GM19395 (cell line): ENCODE data around the gene UGT1A9.

Experiments
- ATAC-seq: cut with Tn5 transposase; IDR thresholded peaks from one replicate; pipeline ENCODE4 v1.9.1; 2021; ENCODE audit warnings: mild to moderate bottlenecking, moderate library complexity; ENCODE audit not compliant: unreplicated experiment

UGT1A9 gene

DNA sequence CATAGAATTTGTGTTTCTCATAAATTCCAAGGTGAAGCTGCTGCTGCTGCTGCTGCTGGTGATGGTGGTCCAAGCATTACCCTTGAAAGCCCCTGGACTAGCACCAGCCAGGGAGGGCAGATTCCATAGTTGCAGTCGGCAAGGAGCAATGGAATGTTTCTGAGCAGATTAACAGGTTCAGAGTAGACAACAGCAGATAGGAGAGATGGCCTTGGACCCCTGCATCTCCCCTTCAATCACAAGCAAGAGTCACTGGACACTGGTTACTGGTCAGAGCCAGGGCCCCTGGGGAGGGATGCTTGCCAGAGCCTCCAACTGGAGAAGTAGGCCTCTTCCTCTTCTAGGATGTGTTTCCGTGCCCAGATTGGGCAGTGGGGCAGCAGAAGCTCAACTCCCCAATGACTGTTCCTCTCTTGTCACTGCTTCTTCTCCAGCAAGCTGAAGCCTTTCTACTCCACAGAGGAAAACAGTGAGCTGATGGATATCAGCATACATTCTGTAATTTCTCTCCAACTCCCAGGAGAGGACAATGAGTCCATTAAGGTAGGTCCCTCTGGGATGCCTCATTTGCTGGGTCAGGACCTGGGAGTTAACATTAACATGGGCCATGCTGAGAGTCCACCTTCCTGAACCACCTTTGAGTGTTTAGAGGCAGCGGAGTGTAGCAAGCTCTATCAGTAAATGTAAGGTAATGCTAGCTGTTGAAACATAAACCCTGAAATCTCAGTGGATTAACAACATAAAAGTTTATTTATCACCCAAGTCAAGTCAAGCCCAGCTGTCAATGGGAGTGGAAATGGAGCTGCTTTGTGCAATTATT lies 141.7 kb downstream of the UGT1A9 start:
- no peak for ATAC-seq

DNA sequence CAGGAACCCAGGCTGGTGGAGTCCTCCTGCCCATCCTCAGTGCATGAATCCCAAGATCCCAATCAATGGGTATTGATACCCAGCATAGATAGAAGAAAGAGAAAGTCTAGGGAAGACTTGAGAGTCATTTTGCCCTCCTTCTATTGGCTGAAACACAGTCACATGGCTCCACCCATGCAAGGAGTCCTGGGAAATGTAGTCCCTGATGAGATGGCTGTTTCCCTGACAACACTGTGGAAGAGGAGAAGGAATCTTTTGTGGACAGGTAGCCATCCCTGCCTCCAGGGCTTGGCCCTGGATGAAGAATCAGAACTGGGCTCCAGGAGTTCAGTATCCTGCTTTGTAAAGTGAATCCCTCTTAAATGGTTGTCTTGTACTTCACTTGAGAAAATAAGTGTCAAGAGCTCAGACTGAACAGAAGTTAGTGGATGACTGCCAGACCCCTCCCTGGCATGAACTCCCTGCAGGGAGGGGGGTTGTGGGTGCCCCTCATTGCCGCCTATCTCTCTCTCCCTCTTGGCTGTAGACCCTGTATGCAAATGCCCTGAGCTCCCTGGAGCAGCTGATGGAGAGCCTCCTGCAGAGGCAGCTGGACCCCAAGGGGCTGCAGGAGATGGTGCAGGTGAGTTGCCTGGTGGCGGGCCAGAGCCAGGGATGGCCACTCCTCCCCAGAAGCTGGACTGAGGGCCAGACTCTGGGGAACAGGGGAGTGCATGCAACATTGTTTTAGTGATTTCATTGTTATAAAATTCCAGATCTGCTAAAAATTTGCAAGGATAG lies 142.5 kb downstream of the UGT1A9 start:
- ATAC-seq = no peak

DNA sequence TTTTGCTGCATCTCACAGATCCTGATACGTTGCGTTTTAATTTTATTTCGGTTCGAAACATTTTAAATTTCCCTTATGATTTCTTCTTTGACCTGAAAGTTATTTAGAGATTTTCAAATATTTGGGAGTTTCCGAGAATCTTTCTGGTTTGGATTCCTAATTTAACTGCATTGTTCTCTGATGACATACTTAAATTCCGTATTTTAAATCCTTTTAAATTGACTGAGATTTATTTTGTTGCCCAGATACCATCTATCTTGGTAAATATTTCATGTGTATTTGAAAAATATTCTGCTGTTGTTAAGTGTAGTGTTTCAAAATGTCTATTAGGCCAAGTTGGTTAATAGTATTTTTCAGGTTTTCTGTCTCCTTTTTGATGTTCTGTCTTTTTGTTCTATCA lies 144.2 kb downstream of the UGT1A9 start:
- ATAC-seq = no peak

DNA sequence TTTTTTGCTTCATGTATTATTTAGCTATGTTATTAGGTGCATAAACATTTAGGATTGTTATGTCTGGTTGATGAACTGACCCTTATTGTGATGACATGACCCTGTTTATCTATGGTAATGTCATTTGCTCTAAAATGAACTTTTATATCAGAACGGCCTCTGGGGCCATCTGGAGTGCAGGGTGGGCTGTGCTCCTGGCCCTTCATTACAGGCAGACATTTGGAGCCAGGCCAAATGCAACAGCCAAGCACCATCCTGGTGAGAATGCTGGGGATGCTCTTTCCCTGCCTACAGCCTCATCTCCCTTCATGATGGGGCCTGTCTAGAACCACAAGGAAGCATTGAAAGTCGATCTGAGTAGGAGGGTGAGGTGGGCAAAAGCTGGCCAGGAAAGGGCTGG lies 144.6 kb downstream of the UGT1A9 start:
- no peak for ATAC-seq

DNA sequence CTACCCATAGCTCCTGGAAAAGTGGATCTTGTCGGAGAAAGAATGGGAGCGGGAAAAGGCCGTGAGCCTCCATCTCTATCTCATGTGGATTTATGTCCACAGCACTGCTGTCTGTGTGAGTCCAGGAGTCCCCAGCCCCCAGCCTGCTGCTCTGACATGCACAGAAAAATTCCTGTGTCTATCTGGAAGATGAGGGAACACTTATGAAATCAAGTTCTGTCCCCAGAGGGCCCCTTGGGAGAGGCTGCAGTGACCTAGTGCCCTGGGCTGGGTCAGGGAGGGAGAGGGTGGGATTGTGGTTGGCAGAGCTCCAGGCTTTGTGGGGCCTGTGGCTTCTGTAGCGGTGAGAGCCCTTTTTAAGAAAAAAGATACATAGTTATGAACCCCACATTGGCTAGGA lies 145.1 kb downstream of the UGT1A9 start:
- no peak for ATAC-seq

DNA sequence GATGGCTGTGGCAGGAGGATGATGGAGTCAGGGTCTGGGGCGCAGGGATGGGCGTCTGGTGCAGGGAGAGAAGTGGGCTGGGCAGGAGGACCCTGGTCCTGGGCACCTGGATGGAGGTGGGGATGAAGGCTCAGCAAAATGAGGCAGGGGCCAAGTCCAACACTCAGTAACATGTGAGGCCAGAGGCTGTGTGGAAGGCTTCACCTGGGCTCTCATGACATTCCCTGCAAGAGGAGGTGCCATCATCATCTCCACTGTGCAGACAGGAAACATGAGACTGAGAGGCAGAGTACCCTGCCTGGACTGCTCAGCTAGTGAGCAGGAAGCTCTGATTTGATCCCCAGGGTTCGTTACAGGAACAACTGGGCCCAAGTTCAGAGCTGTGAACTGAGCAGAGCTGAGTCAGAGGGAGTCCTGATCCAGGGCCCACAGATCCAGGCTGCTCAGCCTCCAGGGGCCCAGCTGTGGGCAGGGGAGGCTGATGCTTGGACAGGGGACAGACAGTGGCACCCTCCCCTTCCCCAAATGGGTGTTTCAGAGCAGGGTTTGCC lies 145.7 kb downstream of the UGT1A9 start:
- ATAC-seq = no peak

DNA sequence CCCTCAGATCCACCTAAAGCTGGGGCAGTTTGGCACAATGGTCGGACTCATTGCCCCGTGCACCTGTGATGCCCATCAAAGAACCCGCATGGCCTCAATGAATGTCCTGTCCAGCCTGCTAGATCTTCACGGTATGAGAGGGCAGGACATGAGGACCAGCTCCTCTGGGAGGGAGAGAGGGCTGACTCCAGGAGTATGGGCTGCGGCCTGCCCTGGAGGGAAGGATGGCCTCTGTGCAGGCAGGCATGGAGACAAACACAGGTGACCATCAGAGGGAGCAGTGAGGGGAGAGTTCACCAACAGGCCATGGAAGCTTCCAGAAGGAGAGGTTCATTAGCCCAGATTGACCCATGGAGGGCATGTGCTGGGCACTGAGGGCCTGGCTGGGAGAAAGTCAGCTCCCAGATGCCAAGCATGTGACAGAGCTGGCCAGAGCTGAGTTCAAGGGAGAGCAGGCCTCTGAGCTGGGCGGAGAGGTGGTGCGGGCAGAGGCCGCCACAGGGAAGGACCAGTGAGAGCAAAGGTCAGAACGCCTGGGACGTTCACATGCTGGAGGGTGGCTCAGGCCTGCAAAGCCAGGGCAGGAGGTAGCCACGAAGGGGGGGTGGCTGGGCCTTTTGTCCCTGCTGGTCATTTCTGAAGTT lies 146.4 kb downstream of the UGT1A9 start:
- ATAC-seq = no peak

DNA sequence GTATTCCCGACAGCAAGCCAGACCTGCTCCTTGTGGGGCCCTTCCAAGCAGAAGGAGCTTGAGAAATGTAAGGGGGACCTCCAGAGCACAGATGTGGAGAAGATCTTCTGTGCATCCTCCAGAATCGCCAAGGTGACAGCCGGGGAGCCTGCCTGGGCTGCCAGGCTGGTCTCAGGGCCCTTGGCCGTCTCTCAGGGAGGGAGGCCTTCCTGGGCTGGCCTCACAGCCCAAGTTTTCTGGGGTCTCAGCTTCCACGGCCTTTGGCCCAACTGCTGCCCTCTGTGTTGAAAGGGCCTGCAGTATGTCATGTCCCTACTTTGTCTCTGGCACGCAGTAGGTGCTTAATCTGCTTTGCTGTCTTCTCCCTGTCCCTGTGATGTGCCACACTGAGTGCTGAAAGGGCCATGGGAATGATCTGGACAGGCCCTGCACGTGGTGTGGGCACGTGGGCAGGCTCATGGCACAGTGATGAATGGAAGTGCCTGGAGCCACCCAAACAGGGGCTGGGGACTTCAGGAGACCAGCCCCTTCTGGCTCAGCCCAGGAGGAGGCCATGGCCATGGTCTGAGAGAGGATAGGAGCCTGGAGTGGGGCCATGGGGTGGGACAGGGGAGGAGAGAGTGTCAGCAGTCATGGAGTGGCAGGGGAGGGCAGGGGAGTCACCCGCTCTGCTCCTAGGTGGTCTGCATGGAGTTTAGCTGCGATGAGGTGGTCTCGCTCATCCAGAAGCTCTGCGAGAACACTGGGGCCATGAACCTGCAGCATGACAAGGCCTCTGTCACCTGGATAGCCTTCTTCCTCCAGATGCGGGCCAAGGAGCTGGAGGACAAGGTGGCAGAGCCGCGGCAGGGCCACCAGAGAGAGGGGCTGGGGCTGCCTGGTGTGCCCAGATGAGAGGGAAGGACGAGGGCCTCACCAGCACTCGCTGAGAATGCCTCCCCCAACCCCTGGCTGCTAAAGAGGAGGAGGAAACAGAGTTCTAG lies 147.2 kb downstream of the UGT1A9 start:
- ATAC-seq = no peak

DNA sequence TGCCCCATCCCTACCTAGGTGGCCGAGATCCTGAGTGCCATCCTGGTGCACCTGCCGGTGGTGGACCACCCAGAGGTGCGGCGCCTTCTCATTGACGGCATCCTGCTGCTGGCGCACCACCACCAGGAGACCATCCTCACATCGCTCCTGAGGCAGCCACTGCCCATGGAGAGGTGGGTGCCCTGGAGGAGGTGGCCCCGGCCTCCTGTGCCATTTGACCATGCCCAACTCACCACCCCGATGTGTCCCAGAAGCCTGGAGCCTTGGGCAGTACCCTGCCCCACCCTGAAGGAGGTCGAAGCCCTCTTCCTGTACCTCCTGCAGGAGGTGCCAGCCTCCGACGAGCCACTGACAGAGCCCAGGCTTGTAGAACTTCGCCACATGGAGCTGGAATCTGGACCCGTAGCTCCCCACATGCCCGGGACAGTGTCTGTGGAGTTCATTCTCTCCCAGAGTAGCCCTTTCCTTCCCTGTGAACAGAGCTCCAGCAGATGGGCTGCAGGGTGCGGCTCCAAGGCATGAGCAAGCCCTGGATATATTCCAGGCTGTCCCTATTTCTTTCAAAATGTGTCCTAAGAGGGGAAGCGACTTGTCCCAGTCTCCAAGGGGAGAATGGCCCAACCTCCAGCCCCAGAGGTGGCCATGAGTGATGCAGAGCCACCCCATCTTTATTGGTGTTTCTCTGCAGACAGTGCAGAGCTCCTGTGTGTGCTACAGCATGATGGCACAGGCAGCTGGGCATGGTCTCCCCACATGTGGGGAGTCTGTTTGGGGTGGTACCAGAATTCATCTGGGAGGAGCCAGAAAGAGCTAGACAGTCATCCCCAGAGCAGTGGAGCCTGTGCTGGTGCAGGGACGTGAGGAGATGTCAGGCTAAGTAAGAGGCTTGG lies 148.4 kb downstream of the UGT1A9 start:
- no peak for ATAC-seq

DNA sequence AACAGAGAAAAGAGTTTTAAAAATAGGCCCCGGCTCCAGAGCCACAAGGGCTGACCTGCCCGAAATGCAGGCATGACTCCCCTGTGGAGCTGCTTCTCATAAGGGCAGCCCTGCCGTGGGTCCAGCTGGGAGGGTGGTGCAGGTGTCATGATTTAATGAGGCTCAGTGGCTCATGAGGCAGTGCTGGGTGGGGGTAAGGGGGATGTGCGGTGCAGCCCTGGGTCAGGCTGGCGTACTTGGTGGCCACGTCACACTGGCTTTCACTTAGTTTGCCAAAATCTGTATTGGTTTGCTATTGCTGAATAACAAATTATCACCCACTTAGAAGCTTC lies 149.0 kb downstream of the UGT1A9 start:
- ATAC-seq = no peak

DNA sequence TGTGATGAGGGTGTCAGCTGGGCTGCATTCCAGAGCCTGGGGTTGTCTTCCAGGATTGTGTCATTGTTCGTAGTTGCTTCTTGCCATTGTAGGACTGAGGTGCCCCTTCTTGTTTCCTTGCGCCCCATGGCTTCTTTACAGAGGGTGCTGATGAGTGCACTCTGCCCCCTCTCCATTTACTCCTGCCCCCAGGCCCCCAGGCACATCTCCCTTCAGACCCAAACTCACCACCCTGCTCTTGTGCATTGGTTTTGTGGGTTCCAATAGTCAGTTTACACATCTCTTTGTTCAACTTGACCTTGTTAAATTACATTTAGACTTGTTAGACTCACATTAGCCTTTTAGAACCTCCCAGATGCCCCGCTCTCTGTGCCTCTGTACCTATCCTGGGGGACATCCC lies 149.5 kb downstream of the UGT1A9 start:
- no peak for ATAC-seq

DNA sequence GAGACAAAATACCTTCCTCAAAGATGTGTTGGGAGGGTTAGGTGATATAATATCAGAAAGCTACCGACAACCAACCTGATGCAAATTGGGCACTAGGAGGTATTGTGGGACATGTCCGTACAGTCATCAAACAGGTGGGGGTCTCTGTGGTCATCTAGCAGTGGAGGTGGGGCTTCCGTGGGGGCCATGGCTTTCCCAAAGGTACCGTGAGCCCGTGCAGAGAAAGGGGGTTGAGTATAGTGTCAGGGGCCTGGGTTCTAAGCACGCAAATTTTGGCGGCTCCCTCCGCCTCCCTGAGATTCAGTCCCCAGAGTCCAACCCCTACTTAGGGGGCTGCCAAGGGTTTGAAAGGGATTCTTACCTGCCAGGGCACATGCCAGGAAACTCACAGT lies 150.0 kb downstream of the UGT1A9 start:
- no peak for ATAC-seq

DNA sequence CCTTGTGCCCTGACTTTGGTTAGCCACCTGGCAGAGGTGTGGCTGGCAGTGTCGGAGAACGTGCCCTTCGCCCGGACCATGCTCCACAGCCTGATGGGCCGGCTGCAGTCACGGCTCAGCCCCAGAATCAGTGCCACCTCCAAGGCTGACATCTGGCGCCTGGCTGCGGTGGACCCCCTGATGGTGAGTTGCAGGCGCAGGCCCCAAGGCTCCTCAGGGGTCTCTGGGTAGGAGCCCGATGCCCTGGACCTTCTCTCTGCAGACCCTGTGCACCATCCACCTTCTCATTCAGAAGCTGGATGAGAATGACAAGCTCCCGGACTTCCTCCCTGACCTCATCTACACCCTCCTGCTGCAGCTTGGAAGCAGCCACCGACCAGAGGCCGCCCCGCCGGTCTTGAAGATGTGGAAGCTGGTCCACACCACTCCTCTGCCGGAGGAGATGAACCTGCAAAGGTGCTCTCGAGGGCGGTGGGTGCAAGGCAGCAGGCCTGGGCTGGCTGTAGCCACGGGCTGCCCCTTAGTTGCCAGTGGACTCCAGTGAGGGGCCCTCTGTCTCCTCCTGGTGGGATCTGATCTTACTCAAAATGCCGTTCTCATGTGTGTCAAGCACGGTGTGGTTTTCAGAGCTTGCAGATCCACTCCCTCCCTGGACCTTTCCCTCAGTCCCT lies 150.5 kb downstream of the UGT1A9 start:
- no peak for ATAC-seq
